CD4-positive, alpha-beta T cell treated with Interleukin-15 for 4 hours (primary cell): ENCODE measurements around the gene FLVCR2.

Experiments used
- DNase-seq: peaks from one replicate; pipeline ENCODE4 v3.0.0-alpha.2; 2020; ENCODE audit warnings: low spot score

FLVCR2 gene

DNA sequence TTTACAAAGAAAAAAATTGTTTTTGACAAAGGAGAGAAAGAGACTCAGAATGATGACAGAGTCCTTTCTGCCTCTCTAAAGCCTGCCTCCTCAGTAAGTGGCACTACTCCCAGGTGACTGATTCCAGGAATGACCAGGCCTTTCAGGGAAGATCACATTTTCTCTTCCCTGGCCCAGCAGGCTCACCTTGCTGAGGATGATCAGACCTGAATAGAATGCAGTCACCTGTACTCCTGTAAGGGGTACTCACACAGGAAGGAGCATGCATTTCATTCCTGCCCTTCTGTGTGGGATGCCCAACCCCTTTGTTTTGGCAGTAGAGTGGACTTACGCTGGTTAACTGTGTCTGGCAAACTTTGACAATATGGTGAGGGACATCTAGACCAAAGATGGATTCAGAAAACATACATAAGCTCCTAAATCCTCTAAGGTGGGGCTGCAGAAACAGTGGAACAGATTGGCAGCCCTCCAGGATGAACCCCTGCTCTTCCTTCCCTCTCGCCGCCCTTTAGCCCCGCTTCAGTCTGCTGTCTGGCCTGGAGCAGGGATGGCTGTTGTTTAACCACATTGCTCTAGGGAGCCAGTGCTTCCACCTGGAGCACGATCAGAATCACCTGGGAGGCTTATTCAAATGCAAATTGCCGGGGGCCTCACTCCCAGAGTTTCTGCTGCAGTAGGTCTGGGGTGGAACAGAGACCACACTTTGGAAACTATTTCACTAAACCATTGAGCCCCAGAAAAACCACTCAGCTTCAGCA, 52.5 kb downstream of the FLVCR2 start:
- no peak for DNase-seq

- DNase-seq: no peak
Measured at GRCh38 chr14:75631453-75631831, 53.0 kb downstream of the FLVCR2 start.

DNA sequence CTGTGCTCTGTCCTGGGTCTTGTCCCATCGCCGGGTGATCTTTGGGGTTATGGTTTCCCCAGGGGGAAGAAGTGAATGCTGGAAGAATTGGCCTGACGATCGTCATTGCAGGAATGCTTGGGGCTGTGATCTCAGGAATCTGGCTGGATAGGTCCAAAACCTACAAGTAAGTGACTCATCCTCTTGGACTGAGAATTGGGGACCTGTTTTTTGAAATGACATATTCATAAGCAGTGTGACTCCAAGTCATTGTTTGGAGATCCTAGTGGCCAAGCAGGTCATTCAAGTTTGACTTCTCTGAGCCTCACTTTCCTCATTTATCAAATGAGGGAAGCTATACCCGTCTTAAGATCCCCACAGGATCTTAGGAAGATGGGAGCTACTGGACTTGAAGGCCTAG, 56.4 kb downstream of the FLVCR2 start:
- no peak for DNase-seq

DNA sequence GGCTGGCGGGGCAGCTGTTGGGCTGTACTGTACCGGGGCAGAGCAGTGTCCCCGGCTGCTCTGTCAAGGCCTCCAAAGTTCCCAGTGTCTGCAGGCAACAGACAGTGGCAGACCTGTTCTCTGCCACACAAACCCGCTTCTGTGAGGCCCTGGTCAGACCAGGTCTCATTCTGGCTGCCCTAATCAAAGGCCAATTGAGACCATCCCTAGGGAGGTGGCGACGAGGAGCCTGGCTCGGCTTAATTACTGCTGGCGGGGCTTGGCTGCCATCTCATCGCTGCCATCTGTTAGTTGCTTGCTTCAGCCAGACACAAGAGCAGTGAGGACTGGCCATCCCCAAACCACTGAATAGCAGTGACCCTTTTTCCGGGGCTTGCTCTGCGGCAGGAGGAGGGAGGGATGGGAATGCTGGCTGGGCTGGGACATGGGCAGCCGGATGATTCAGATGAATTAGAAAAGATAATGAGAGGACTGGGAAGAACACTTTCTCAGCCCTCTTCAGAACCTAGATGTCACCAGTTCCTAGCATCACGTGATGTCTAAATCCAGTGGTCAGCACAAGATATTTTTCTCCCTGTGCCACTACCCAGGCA, 57.8 kb downstream of the FLVCR2 start:
- DNase-seq: no peak

GRCh38 chr14:75640876-75641275, 62.5 kb downstream of the FLVCR2 start:
- DNase-seq: no peak

GRCh38 chr14:75643985-75644384, 65.6 kb downstream of the FLVCR2 start:
- DNase-seq: no peak

- no peak for DNase-seq
Measured at GRCh38 chr14:75645056-75645455, 66.6 kb downstream of the FLVCR2 start.

GRCh38 chr14:75646762-75647161, 68.3 kb downstream of the FLVCR2 start:
- DNase-seq: no peak

- DNase-seq: no peak
Measured at GRCh38 chr14:75647640-75648039, 69.2 kb downstream of the FLVCR2 start.

- no peak for DNase-seq
Measured at GRCh38 chr14:75648066-75648838, 69.8 kb downstream of the FLVCR2 start.

GRCh38 chr14:75649337-75649736, 70.9 kb downstream of the FLVCR2 start:
- no peak for DNase-seq

DNA sequence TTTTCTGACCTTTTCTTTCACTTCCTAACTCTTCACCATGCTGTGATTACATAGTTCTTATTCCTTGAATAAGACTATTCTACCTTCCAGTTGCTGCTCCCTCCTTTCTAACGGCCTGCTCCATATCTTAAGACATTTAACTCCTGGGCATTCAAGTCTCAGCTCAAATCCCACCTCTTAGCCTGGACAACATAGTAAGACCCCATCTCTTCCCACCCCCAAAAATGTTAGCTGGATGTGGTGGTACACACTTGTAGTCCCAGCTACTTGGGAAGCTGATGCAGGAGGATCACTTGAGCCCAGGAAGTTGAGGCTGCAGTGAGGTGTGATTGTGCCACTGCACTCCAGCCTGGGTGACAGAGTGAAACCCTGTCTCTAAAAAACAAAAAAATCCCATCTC, 71.4 kb downstream of the FLVCR2 start:
- DNase-seq: no peak

GRCh38 chr14:75650253-75651058, 72.0 kb downstream of the FLVCR2 start:
- DNase-seq: no peak

DNA sequence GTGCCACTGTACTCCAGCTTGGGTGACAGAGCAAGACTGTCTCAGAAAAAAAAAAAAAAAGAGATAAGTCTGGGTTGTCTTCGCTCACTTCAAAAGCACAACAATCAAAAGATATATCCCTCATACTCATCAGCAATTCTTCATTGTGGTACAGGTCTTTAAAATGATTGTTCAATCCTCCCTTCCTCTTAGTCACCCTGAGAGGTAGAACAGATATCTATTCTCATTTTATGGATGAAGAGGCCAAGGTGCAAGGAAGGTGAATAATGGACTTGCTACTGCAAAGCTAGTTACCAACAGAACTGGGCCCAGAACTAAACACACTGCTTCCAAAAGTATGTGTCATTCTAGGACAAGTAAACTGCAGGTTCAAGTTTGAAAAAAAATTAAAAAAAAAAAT, 75.1 kb downstream of the FLVCR2 start:
- no peak for DNase-seq

GRCh38 chr14:75654127-75654732, 75.8 kb downstream of the FLVCR2 start:
- DNase-seq: peak; percentile 85

DNA sequence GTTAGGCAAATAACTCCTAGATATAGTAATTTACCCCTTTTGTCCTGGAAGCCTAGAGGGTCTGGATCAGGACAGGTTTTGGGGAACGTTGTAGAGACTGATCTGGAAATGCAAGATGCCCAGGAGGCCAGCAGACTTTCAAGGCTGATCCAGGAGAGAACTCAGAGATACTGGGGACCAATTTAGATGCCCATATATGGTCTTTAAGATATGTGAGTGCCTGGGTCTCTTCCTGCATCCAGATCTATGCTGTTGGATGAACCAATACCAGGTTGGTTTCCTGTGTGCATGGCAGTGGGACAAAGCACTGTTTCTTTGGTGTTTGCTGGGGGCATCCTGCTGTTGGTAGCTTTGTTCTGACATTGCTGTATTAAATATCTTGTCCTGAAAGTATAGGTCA, 76.8 kb downstream of the FLVCR2 start:
- no peak for DNase-seq

- DNase-seq: no peak
Measured at GRCh38 chr14:75657331-75657730, 78.9 kb downstream of the FLVCR2 start.

- no peak for DNase-seq
Measured at GRCh38 chr14:75658957-75659356, 80.5 kb downstream of the FLVCR2 start.

- no peak for DNase-seq
Measured at GRCh38 chr14:75660238-75660629, 81.8 kb downstream of the FLVCR2 start.

DNA sequence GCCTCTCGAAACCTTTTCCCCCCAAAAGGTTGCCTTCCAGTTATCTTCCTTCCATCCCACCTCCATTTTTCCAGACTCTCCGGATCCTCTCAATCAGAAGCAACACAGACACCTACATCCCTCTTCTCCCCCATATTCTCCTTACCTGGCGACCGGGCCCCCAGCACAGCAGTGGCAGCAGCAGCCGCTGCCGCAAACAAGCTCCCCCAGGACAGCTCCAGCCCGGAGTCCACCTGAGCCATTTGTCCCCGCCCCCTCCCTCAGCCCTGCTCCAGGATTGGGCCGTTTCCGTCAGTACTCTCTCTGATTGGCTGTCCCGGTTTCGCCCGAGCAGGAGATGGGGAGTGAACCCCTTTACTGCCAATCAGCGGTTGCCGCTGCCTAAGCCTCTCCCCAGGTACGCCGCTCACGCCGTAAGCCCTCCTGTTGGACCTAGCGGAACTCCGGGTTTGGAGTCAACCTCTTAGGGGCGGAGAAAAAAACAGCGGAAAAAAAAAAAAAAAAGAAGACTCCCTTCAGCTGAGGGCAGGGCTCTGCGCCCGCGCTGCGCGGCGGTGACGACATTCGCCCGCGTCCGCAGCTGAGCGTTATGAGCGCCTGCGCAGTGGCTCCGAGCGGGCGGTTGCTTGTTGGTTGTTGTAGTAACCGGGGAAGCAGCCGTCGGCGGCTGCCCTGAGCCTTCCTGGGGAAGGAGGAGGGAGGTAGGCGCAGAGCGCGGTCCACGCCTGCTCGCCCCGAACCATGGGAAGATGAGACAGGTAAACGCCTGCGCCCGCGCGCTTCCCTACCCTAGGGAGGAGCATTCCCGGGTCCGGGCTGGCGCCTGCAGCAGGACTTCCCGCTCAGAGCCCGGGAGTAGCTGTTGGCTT, 82.4 kb downstream of the FLVCR2 start, which contains the start of the genes ERG28 and TTLL5:
TSS of gene ERG28 (minus strand) at position 247 of the 869 bp plus-strand sequence. CDS start 3,374 bp downstream, outside the sequence.
TSS of gene TTLL5 (plus strand) at position 617 of the 869 bp plus-strand sequence. CDS start 1,904 bp downstream, outside the sequence.
- peak; percentile 97 for DNase-seq

- no peak for DNase-seq
Measured at GRCh38 chr14:75661499-75661814, 83.0 kb downstream of the FLVCR2 start.
